SU-DHL-6 (cell line): ENCODE results near the gene AGPS.

ENCODE experiments used
- H2AFZ ChIP-seq: fragments of 200-600 bp; sonication (generic); 2 replicates; pipeline ENCODE4 v1.6.1; 2014; ENCODE audit warnings: low read depth, mild to moderate bottlenecking, moderate library complexity, mixed read lengths, antibody characterized with exemption, low read length; ENCODE audit not compliant: severe bottlenecking
- H3F3A ChIP-seq: fragments of 200-600 bp; shearing (Covaris generic); 2 replicates; pipeline ENCODE4 v1.6.0; 2016; ENCODE audit warnings: antibody characterized with exemption, mild to moderate bottlenecking; ENCODE audit not compliant: insufficient read depth
- H3K27ac ChIP-seq: fragments of 200-600 bp; sonication (generic); 2 replicates; pipeline ENCODE4 v1.5.1; 2016; ENCODE audit warnings: low read depth, mild to moderate bottlenecking, low read length, moderate library complexity, mixed read lengths
- H3K27me3 ChIP-seq: fragments of 200-600 bp; sonication (generic), shearing (Covaris generic); 2 replicates; pipeline ENCODE4 v1.6.0; 2014; ENCODE audit warnings: mild to moderate bottlenecking, low read length
- H3K36me3 ChIP-seq: fragments of 200-600 bp; sonication (generic); 2 replicates; pipeline ENCODE4 v1.6.1; 2014; ENCODE audit warnings: mild to moderate bottlenecking, low read length, mixed read lengths
- H3K4me2 ChIP-seq: fragments of 300-600, 200-600 bp; shearing (Covaris generic), sonication (generic); 2 replicates; pipeline ENCODE4 v1.6.0; 2014; ENCODE audit warnings: low read length, low read depth, mild to moderate bottlenecking; ENCODE audit not compliant: poor library complexity, severe bottlenecking
- H3K4me3 ChIP-seq: fragments of 200-600 bp; sonication (generic); 2 replicates; pipeline ENCODE4 v1.5.1; 2014; ENCODE audit warnings: antibody characterized with exemption, low read length, mild to moderate bottlenecking, mixed read lengths; ENCODE audit not compliant: insufficient read depth, poor library complexity, severe bottlenecking
- H3K79me2 ChIP-seq: fragments of 200-600 bp; sonication (generic); 2 replicates; pipeline ENCODE4 v1.6.1; 2014; ENCODE audit warnings: mild to moderate bottlenecking, low read length, moderate library complexity; ENCODE audit not compliant: insufficient read depth
- H3K9ac ChIP-seq: fragments of 200-600 bp; sonication (generic); 2 replicates; pipeline ENCODE4 v1.7.0; 2014; ENCODE audit warnings: mild to moderate bottlenecking, low read length
- H3K9me2 ChIP-seq: fragments of 200-600 bp; sonication (generic); replicated peaks from 2 replicates; pipeline ENCODE4 v1.6.1; 2014; ENCODE audit warnings: low read length; ENCODE audit not compliant: insufficient read depth
- H3K9me3 ChIP-seq: fragments of 200-600 bp; sonication (generic); 2 replicates; pipeline ENCODE4 v1.6.1; 2014; ENCODE audit warnings: low read length, mixed read lengths; ENCODE audit not compliant: insufficient read depth
- H4K20me1 ChIP-seq: fragments of 200-600 bp; sonication (generic); 2 replicates; pipeline ENCODE4 v1.6.1; 2014; ENCODE audit warnings: low read depth, mild to moderate bottlenecking, antibody characterized with exemption, low read length, moderate library complexity, mixed read lengths
- CTCF ChIP-seq: fragments of 200-600 bp; sonication (generic); IDR thresholded peaks from one replicate; pipeline ENCODE4 v1.5.1; 2017; ENCODE audit warnings: antibody characterized with exemption, mild to moderate bottlenecking, low read length, moderate library complexity; ENCODE audit not compliant: insufficient read depth, poor library complexity, severe bottlenecking
- EZH2phosphoT487 ChIP-seq: fragments of 200-600 bp; sonication (generic), shearing (Covaris generic); conservative IDR thresholded peaks from 2 replicates; pipeline ENCODE4 v1.6.1; 2018; ENCODE audit warnings: mild to moderate bottlenecking, antibody characterized with exemption, low read length, moderate library complexity, mixed read lengths

The AGPS gene

GRCh38 chr2:177402096-177402495 is 9.5 kb downstream of the AGPS start:
- Histone ChIP-seq H4K20me1 (peaks cover 19% of the 10 kb centered on the region; the same call in 1 of the 2 replicates), H3K27ac (no peak overlapping the region), H3K36me3 (no peaks in the 10 kb centered on the region)

GRCh38 chr2:177403838-177404237 is 11.3 kb downstream of the AGPS start:
- H3K79me2 ChIP-seq: peaks cover 100% of the 10 kb centered on the region

More at GRCh38 chr2:177402096-177402495, 9.5 kb downstream of the AGPS start:
- Histone ChIP-seq H3K9me3 (no peaks in the 10 kb centered on the region), H2AFZ (no peak overlapping the region), H3F3A (no peaks in the 10 kb centered on the region), H3K79me2 (peaks cover 100% of the 10 kb centered on the region), H3K4me2 (no peak overlapping the region), H3K27me3 (no peaks in the 10 kb centered on the region), H3K9ac (no peak overlapping the region), H3K4me3 (no peak overlapping the region), H3K9me2 (no peaks in the 10 kb centered on the region)
- TF ChIP-seq EZH2phosphoT487 (no peak), CTCF (no peak)

GRCh38 chr2:177404243-177404642 is 11.7 kb downstream of the AGPS start:
- Histone ChIP-seq H4K20me1 (peaks cover 13% of the 10 kb centered on the region; the same call in 1 of the 2 replicates), H3F3A (no peaks in the 10 kb centered on the region), H3K4me2 (no peak overlapping the region), H3K27ac (no peak overlapping the region), H3K36me3 (no peaks in the 10 kb centered on the region), H3K79me2 (peaks cover 100% of the 10 kb centered on the region), H3K9me2 (no peaks in the 10 kb centered on the region), H2AFZ (no peak overlapping the region), H3K9ac (no peak overlapping the region), H3K27me3 (no peaks in the 10 kb centered on the region), H3K9me3 (no peaks in the 10 kb centered on the region), H3K4me3 (no peak overlapping the region)
- TF ChIP-seq EZH2phosphoT487 (no peak), CTCF (no peak)

More at GRCh38 chr2:177403838-177404237, 11.3 kb downstream of the AGPS start:
- Histone ChIP-seq H3K9me3 (no peaks in the 10 kb centered on the region), H3K9ac (no peak overlapping the region), H3K4me2 (no peak overlapping the region), H3K27me3 (no peaks in the 10 kb centered on the region), H3K4me3 (no peak overlapping the region), H3K27ac (no peak overlapping the region), H3K36me3 (no peaks in the 10 kb centered on the region), H2AFZ (no peak overlapping the region), H4K20me1 (peaks cover 13% of the 10 kb centered on the region; the same call in 1 of the 2 replicates), H3F3A (no peaks in the 10 kb centered on the region), H3K9me2 (no peaks in the 10 kb centered on the region)
- no peak for TF ChIP-seq CTCF
- no peak for TF ChIP-seq EZH2phosphoT487
